ENCODE measurements around the gene KREMEN2. TPM values are rescaled to one million over a fixed set of nuclear protein-coding genes. Genes with fewer than 3 reads are reported as not detected.
A peak's percentile ranks its signal among the peaks of the same experiment; 100 is the strongest.

Gene KREMEN2
- polyA plus RNA-seq, 3 donors = 0.09 TPM; not detected in 2

- no peak for TF ChIP-seq CTCF (IDR thresholded peaks at IDR 0.05)
- no peaks in the 10 kb centered on the region for H3K4me1 ChIP-seq (ENCODE audit: control insufficient read depth in 1 of 2, insufficient read depth in 2 of 2, low read length in 2 of 2)
- H3K27me3 Mint-ChIP-seq (ENCODE audit: low read depth in 3 of 3) = peaks cover 0 to 2% (median 0%) of the 10 kb centered on the region in 3 donors
- H4K20me1 ChIP-seq (ENCODE audit: insufficient read depth, low read length) = no peaks in the 10 kb centered on the region
- H2AFZ ChIP-seq (ENCODE audit: insufficient read depth, low read depth, low read length, poor library complexity, severe bottlenecking) = no peak overlapping the region
- H3K4me1 Mint-ChIP-seq = no peaks in the 10 kb centered on the region
- H3K36me3 ChIP-seq (replicated peaks in 1 of 2; ENCODE audit: control insufficient read depth in 1 of 2, insufficient read depth in 2 of 2, low read length in 2 of 2) = peaks cover 42 to 71% of the 10 kb centered on the region in 2 donors
- no peaks in the 10 kb centered on the region for H3K79me2 ChIP-seq (ENCODE audit: insufficient read depth, low read length)
- peaks cover 0 to 1% (median 0%) of the 10 kb centered on the region in 7 donors for H3K9me3 Mint-ChIP-seq
- H3K27me3 ChIP-seq (ENCODE audit: control insufficient read depth in 2 of 2, insufficient read depth in 2 of 2, low read length in 2 of 2) = no peaks in the 10 kb centered on the region
- no peak for DNase-seq
- H3K4me3 Mint-ChIP-seq = no peak overlapping the region
- H3K4me3 ChIP-seq (replicated peaks in 1 of 3; ENCODE audit: low read depth in 2 of 3, low read length in 3 of 3) = no peak overlapping the region
- peaks cover 36 to 69% of the 10 kb centered on the region in 2 donors for H3K36me3 Mint-ChIP-seq
- no peak overlapping the region for H3K27ac ChIP-seq (ENCODE audit: low read depth in 1 of 2, low read length in 2 of 2)
- WGBS (ENCODE audit: insufficient coverage) = 97% methylated on average over 30 of the region's 30 CpGs
- H3K4me2 ChIP-seq (replicated peaks; ENCODE audit: extremely low read depth, low read length, poor library complexity, severe bottlenecking) = no peak overlapping the region
- no peak overlapping the region for H3K9ac ChIP-seq (ENCODE audit: insufficient read depth, low read length, poor library complexity, severe bottlenecking)
- H3K27ac Mint-ChIP-seq = no peak overlapping the region
- intact Hi-C loops (cut with micrococcal nuclease) = no loop called here
- no peaks in the 10 kb centered on the region for H3K9me3 ChIP-seq (replicated peaks in 1 of 2; ENCODE audit: control insufficient read depth in 1 of 2, insufficient read depth in 1 of 2, low read length in 2 of 2)
These were observed 30.9 kb upstream of the KREMEN2 start for GRCh38 chr16:2933136-2933535.

DNA sequence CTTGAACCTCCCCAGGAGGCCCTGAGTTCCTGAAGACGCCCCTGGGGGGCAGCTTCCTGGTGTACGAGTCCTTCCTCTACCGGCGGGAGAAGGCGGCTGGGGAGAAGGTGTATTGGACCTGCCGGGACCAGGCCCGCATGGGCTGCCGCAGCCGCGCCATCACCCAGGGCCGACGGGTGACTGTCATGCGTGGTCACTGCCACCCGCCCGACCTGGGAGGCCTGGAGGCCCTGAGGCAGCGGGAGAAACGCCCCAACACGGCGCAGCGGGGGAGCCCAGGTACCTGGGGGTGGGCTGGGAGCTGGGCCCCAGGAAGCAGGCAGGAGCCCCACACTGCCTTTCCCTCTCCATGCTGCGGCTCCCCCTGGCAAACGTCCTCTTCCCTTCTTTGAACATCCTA is 30.4 kb upstream of the KREMEN2 start:
- WGBS (ENCODE audit: insufficient coverage) = 88% methylated on average over 15 of the region's 22 CpGs
- H3K9ac ChIP-seq (ENCODE audit: insufficient read depth, low read length, poor library complexity, severe bottlenecking) = no peak overlapping the region
- H3K27ac ChIP-seq (ENCODE audit: low read depth in 1 of 2, low read length in 2 of 2) = no peak overlapping the region
- no peak overlapping the region for H3K4me3 ChIP-seq (replicated peaks in 1 of 3; ENCODE audit: low read depth in 2 of 3, low read length in 3 of 3)
- no peaks in the 10 kb centered on the region for H3K79me2 ChIP-seq (ENCODE audit: insufficient read depth, low read length)
- Mint-ChIP-seq H3K9me3 (peaks cover 0 to 1% (median 0%) of the 10 kb centered on the region in 7 donors), H3K36me3 (peaks cover 38 to 75% of the 10 kb centered on the region in 2 donors), H3K27ac (peak overlapping the region in 2 of 7 donors; percentile 27 to 71), H3K27me3 (ENCODE audit: low read depth in 3 of 3) (peaks cover 0 to 2% (median 0%) of the 10 kb centered on the region in 3 donors), H3K4me1 (no peaks in the 10 kb centered on the region), H3K4me3 (no peak overlapping the region)
- H3K4me1 ChIP-seq (ENCODE audit: control insufficient read depth in 1 of 2, insufficient read depth in 2 of 2, low read length in 2 of 2) = no peaks in the 10 kb centered on the region
- DNase-seq = no peak
- no peak overlapping the region for H2AFZ ChIP-seq (ENCODE audit: insufficient read depth, low read depth, low read length, poor library complexity, severe bottlenecking)
- no peak overlapping the region for H3K4me2 ChIP-seq (replicated peaks; ENCODE audit: extremely low read depth, low read length, poor library complexity, severe bottlenecking)
- no peaks in the 10 kb centered on the region for H4K20me1 ChIP-seq (ENCODE audit: insufficient read depth, low read length)
- H3K36me3 ChIP-seq (replicated peaks in 1 of 2; ENCODE audit: control insufficient read depth in 1 of 2, insufficient read depth in 2 of 2, low read length in 2 of 2) = peaks cover 44 to 75% of the 10 kb centered on the region in 2 donors
- H3K9me3 ChIP-seq (replicated peaks in 1 of 2; ENCODE audit: control insufficient read depth in 1 of 2, insufficient read depth in 1 of 2, low read length in 2 of 2) = no peaks in the 10 kb centered on the region
- H3K27me3 ChIP-seq (ENCODE audit: control insufficient read depth in 2 of 2, insufficient read depth in 2 of 2, low read length in 2 of 2) = no peaks in the 10 kb centered on the region
- intact Hi-C loops (cut with micrococcal nuclease) = loop anchor here in 1 of 2 donors (1.0 kb wide), 1 partner anchor 11 kb away; no protein-coding TSS in a partner anchor
- TF ChIP-seq CTCF (IDR thresholded peaks at IDR 0.05) = no peak
